RCC 7860 (cell line): ENCODE data around the gene DUSP18.
"Not testable (repeated sequence)": the region's sequence is repeated elsewhere in the genome, so short reads cannot be mapped to it uniquely, and the experiment has no call there.

ENCODE experiments used
- DNase-seq: peaks from one replicate; pipeline ENCODE4 v3.0.0-alpha.2; 2015; ENCODE audit warnings: low spot score
- FAIRE-seq: peaks from 2 replicates; lab custom pipeline; 2012; peaks lifted over from hg19 to GRCh38; lab: Jason Lieb, UNC

Gene DUSP18

GRCh38 chr22:30640839-30641430, 26.7 kb downstream of the DUSP18 start:
- no peak for DNase-seq
- no peak for FAIRE-seq

- DNase-seq (no peak), FAIRE-seq (no peak)
These were observed 27.3 kb downstream of the DUSP18 start for GRCh38 chr22:30640361-30640760.

GRCh38 chr22:30637701-30638114, 30.0 kb downstream of the DUSP18 start:
- FAIRE-seq = no peak
- DNase-seq = peak; percentile 5

- DNase-seq = peak; percentile 3
- no peak for FAIRE-seq
These were observed 31.2 kb downstream of the DUSP18 start for GRCh38 chr22:30636226-30637077.

- FAIRE-seq (no peak), DNase-seq (peak; percentile 77)
These were observed 32.1 kb downstream of the DUSP18 start, which contains the start of gene SLC35E4 for GRCh38 chr22:30635273-30636225. Gene SLC35E4 (plus strand): TSS chr22:30635781. CDS start chr22:30636451, 670 bp downstream.

GRCh38 chr22:30634471-30635233, 33.0 kb downstream of the DUSP18 start:
- peak; percentile 46 for FAIRE-seq
- DNase-seq = peak; percentile 81

GRCh38 chr22:30631469-30631868, 36.2 kb downstream of the DUSP18 start:
- not testable (repeated sequence) for FAIRE-seq, DNase-seq

GRCh38 chr22:30628491-30628890, 39.2 kb downstream of the DUSP18 start:
- DNase-seq (no peak), FAIRE-seq (no peak)

GRCh38 chr22:30627471-30627870, 40.2 kb downstream of the DUSP18 start:
- FAIRE-seq = no peak
- no peak for DNase-seq

- FAIRE-seq = no peak
These were observed 41.3 kb downstream of the DUSP18 start for GRCh38 chr22:30626413-30626812.

GRCh38 chr22:30619909-30620308, 47.8 kb downstream of the DUSP18 start:
- not testable (repeated sequence) for FAIRE-seq, DNase-seq

More at GRCh38 chr22:30626413-30626812, 41.3 kb downstream of the DUSP18 start:
- DNase-seq = no peak

GRCh38 chr22:30617819-30618218, 49.9 kb downstream of the DUSP18 start:
- no peak for FAIRE-seq
- no peak for DNase-seq

- DNase-seq (no peak), FAIRE-seq (no peak)
These were observed 52.1 kb downstream of the DUSP18 start for GRCh38 chr22:30615543-30615954.

GRCh38 chr22:30614879-30615278, 52.8 kb downstream of the DUSP18 start:
- FAIRE-seq = no peak
- DNase-seq = no peak

GRCh38 chr22:30614268-30614667, 53.4 kb downstream of the DUSP18 start:
- FAIRE-seq = no peak
- DNase-seq = no peak

- DNase-seq = no peak
- FAIRE-seq = no peak
These were observed 54.9 kb downstream of the DUSP18 start for GRCh38 chr22:30612789-30613188.
